GM13976 (cell line): ENCODE data around the gene EPN1.
"Not testable (repeated sequence)": the region's sequence is repeated elsewhere in the genome, so short reads cannot be mapped to it uniquely, and the experiment has no call there.

ENCODE experiments used
- DNase-seq: peaks from one replicate; pipeline ENCODE4 v3.0.0; 2012; ENCODE audit warnings: low spot score
- CTCF ChIP-seq: IDR thresholded peaks from 2 replicates; pipeline ENCODE4 v1.5.1; 2012; ENCODE audit warnings: borderline replicate concordance, mild to moderate bottlenecking; ENCODE audit not compliant: insufficient read depth; ENCODE audit errors: extremely low read depth, missing control alignments, control extremely low read depth
- in situ Hi-C: fragments of 300-500 bp; cut with MboI; formaldehyde crosslinking; loops from one replicate; pipeline ENCODE4 v1.12.0; 2022; ENCODE audit warnings: low sequenced_read_pairs, mixed read lengths, inconsistent platforms; ENCODE audit not compliant: unreplicated experiment

The EPN1 gene

GRCh38 chr19:55704494-55705245 is 29.6 kb downstream of the EPN1 start:
- DNase-seq = no peak
- in situ Hi-C loops = no loop called here
- no peak for TF ChIP-seq CTCF

GRCh38 chr19:55705972-55706371 is 30.9 kb downstream of the EPN1 start:
- in situ Hi-C loops = no loop called here
- DNase-seq = no peak

GRCh38 chr19:55711719-55712118 is 36.7 kb downstream of the EPN1 start:
- TF ChIP-seq CTCF = no peak
- in situ Hi-C loops = no loop called here
- DNase-seq = no peak

More at GRCh38 chr19:55705972-55706371, 30.9 kb downstream of the EPN1 start:
- no peak for TF ChIP-seq CTCF

GRCh38 chr19:55712804-55713631 is 38.0 kb downstream of the EPN1 start:
- no peak for TF ChIP-seq CTCF
- DNase-seq = peak; percentile 37
- in situ Hi-C loops = no loop called here

GRCh38 chr19:55716531-55716930 is 41.5 kb downstream of the EPN1 start:
- in situ Hi-C loops = no loop called here
- no peak for DNase-seq
- TF ChIP-seq CTCF = no peak

GRCh38 chr19:55717251-55717650 is 42.2 kb downstream of the EPN1 start:
- no peak for DNase-seq
- in situ Hi-C loops = no loop called here
- TF ChIP-seq CTCF = no peak

- DNase-seq, in situ Hi-C loops: not testable (repeated sequence)
Observed at GRCh38 chr19:55717879-55718711, 43.1 kb downstream of the EPN1 start.
